HG02642 (cell line): ENCODE results near the gene MRO.
"Not testable (repeated sequence)": the region's sequence is repeated elsewhere in the genome, so short reads cannot be mapped to it uniquely, and the experiment has no call there.

Experiments
- ATAC-seq: cut with Tn5 transposase; IDR thresholded peaks from one replicate; pipeline ENCODE4 v1.9.1; 2021; ENCODE audit warnings: mild to moderate bottlenecking; ENCODE audit not compliant: unreplicated experiment, poor library complexity

The MRO gene

GRCh38 chr18:50796495-50796894 is 23.3 kb downstream of the MRO start:
- no peak for ATAC-seq

GRCh38 chr18:50793641-50794565 is 25.9 kb downstream of the MRO start:
- no peak for ATAC-seq

- ATAC-seq, result no peak
Measured at GRCh38 chr18:50792885-50793284, 26.9 kb downstream of the MRO start.

GRCh38 chr18:50791599-50792438 is 28.0 kb downstream of the MRO start:
- ATAC-seq, result no peak

- no peak for ATAC-seq
Measured at GRCh38 chr18:50790948-50791347, 28.9 kb downstream of the MRO start.

DNA sequence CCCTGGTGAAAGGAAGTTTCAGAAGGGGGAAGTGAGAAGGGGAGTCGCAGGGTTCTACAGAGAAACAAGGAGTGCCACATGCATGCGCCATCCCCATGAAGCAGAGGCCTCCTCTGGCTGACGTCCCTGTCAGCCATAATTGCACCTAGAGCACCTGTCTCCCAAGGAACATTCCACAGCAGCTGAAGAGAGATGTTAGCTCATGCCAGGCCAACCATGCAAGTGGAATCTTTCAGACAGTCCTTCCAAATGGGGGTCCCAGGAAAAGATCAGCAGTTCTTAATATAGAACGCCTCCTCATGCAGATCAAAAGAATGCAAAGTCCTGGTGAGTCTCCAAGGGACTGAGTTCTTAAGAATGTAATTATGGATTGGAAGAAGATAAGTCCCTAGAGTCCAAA is 29.6 kb downstream of the MRO start:
- ATAC-seq, result no peak

DNA sequence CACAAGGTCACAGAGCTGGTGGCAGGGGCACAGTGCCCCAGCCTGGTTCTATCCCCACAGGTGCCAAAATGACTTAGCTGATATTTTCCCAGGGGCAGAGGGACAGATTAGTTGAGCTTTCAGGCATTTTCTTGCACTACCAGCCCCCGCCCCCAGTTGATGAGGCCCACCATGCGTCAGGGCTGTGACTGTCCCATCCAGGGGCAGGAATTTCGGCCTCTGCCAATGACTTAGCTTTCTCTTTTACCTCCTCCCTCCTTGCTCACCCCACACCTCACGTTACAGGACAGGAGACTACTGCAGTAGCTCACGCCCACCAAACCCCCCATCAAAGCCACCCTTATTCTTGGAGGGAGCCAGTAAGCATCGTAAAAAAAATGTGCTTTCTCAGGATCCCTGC is 31.5 kb downstream of the MRO start:
- ATAC-seq, result no peak

GRCh38 chr18:50786864-50787263 is 33.0 kb downstream of the MRO start:
- no peak for ATAC-seq

GRCh38 chr18:50783553-50783952 is 36.3 kb downstream of the MRO start:
- ATAC-seq, result no peak

GRCh38 chr18:50779021-50779420 is 40.8 kb downstream of the MRO start:
- not testable (repeated sequence) for ATAC-seq

DNA sequence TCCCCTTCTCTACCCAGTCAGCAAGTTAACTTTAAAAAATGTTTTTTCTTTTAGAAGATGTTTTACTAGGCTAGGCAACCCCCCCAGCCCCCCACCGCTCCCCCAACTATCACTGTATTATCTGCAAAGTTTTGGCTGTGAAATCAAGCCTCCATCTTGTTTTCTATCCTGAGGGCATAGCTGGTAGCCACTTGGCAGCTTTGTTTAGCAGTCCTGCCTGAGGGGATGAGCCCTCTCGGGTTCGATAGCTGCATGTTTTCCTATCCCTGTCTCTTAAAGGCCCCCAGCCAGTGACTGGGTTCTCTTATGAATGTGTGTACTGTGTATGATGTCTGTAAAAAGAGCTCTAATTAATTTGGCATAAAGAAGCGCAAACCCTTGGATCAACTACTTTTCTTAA is 43.4 kb downstream of the MRO start:
- ATAC-seq, result no peak

- no peak for ATAC-seq
Measured at GRCh38 chr18:50775726-50776125, 44.1 kb downstream of the MRO start.

DNA sequence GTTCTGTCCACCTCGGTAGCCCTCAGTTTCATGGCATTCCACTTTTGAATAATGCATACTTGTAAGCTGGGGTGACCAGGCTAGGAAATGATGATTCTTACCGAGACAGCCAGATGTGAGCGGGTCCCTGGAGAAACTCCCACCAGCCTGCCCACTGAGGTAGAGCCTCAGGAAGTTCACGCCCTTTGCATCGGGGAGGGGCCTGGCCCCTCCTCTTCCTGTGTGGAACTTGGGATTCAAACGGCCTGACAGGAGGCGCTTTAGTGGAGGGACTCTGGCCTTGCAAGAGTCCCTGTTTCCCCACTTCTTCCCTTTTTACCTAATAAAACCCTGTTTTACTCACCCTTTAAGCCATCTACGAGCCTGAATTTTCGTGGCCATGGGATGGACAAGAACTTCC is 44.6 kb downstream of the MRO start:
- ATAC-seq, result no peak

- no peak for ATAC-seq
Measured at GRCh38 chr18:50769463-50769862, 50.4 kb downstream of the MRO start.

DNA sequence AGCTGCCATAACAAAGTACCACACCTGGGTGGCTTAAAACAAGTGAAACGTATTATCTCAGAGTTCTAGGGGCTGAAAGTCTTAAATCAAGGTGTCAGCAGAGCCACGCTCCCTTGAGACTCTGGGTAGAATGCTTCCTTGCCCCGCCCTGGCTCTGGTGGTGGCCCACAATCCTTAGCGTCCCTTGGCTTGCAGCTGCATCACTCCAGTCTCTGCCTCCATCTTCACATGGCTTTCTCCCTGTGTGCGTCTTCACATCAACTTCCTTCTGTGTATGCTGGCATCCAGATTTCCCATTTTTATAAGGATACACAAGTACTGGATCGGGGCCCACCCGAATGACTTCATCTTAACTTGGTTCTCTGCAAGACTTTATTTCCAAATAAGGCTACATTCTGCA is 62.5 kb downstream of the MRO start:
- ATAC-seq, result no peak

DNA sequence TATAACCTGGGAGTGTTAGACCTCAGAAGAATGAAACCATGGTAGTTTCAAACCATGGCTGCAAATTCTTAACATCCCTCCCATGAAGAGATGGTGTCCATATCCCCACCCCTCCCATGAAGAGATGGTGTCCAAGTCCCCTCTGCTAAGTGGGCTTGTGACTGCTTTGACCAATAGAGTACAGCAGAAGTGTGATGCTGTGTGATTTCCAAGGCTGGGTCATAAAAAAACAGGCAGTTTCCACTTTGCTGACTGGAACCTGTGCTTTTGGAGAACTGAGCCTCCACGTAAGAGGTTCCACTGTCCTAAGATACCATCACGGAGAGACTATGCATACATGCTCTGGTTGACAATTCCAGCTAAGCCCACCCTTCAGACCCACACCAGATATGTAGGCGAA is 65.5 kb downstream of the MRO start:
- no peak for ATAC-seq

GRCh38 chr18:50753311-50753710 is 66.5 kb downstream of the MRO start:
- no peak for ATAC-seq

DNA sequence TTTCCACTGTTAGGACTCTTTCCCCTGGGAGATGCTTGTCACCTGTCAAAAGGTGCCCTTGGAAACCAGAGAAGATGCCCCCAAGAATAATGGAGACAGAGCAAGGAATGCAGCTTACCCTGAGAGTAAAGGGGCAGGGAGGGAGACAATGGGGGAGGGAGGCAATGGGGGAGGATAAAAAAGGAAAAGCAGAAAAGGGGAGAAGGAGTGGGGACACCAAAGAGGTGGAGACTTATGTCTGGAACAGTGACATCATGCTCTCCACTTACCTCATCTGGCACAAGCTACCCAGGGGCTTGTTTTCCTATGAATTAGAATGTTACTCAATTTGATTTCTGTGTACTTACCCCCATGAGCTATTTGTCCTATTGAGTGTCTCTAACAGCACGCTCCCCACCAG is 67.9 kb downstream of the MRO start:
- ATAC-seq, result no peak

DNA sequence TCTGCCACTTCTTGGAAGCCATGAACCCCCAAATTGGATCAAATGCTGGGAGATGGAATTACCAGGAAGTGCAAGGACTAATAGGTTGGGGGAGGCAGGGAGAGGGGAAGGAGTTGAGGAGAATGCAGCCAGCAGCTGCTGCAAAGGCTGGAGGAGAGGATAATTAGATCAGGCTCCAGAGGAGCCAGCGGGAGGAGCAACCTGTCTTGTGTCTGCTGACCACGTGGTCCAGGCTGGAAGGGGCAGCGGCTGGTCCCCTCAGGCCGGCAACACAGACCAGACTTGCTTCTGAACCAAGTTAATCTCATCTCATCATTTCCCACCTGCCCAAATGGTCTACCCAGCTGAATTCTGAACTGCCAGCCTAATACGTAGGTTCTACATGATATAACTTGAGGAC is 68.3 kb downstream of the MRO start:
- ATAC-seq, result no peak

DNA sequence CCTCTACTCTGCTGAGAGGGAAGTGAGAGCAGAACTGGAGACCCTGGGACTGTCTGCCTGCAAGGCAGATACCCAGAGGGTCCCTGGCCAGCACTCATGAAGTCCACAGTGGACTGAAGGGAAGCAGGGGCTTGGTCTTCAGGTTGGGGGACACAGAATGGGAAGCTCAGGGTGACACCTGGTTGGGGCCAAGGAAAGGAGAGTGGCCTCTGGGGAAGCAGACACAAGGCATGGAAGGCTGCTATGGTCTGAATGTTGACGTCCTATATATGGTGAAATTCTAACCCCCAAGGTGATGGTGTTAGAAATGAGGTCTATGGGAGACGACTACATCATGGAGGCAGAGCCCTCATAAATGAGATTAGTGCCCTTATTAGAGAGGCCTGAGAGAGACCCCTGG is 69.3 kb downstream of the MRO start:
- no peak for ATAC-seq

DNA sequence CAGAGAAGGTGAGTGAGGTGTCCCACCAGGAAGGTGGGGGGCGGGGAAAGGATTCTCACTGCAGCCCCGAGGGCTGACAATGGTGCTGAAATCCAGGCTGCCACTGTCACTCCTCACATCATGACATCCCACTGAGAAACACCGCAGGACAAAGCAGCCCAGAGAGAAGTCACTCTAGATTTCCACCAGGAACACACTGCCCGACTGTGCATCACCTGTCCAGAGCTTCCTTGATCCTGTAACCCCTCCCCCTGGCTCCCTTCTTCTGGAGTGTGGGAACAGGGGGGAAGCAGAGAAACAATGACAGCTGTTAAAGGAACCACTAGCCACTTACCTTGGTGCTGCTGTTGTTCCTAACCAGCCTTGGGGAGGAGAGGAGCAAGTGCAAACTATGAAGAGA is 69.9 kb downstream of the MRO start:
- no peak for ATAC-seq
